ENCODE measurements around the gene ANKRD28.
A peak's percentile ranks its signal among the peaks of the same experiment; 100 is the strongest.
"Not testable (repeated sequence)": the region's sequence is repeated elsewhere in the genome, so short reads cannot be mapped to it uniquely, and the experiment has no call there.

ANKRD28 gene

GRCh38 chr3:15633159-15633558 lies 164.6 kb downstream of the ANKRD28 start:
- DNase-seq: no peak

DNA sequence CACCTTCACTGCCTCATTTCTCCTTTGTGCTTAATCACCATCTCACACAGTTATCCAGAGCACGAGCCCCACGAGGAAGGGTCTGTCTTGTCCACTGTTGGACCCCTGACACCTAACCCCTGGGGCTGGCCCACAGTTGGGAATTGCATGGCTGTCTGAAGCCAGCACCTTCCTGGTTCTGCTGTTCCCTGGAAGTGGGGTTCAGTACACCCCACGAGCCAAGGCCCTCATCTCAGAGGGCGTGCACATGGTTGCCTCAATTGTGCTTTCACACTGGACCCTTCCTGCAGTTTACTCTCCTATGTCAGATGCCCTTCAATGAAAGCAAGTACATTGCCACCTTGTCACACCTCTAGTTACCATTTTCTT lies 165.6 kb downstream of the ANKRD28 start:
- no peak for DNase-seq

DNA sequence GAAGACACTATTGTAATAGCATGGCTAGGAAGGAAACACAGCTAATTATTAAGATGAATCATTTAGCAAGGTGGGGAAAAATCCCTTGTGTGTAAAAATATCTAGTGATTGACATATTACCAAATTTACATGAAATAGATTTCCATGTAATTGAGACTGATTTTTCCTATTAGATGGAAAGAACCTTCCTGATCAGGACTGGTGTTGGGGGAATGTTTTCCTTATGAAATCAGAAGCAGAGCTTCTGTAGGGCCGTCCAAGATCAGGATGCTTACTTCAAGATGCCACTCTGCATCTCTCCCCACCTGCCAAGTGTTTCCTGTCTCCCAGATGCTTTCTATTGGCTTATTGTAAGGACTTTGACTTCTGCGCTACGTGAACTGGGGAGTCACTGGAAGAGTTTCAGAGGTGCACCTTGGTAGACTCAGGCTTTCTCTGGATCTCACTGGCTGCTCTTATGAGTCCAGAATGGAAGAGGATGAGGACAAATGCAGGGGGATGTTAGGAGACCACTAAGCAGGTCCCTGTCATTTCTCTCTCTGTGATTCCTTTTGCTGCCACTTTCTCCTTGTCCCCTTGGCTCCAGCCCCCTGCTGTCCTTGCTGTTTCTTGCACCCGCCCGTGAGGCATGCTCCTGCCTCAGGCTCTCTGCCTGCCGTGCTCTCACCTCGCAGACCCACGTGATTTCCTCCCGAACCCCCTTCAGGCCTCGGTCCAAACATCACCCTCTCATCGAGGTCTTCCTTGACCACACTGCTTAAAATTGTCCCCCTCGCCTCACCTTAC lies 166.2 kb downstream of the ANKRD28 start:
- no peak for DNase-seq

- no peak for DNase-seq
Observed at GRCh38 chr3:15630646-15631350, 167.0 kb downstream of the ANKRD28 start.

DNA sequence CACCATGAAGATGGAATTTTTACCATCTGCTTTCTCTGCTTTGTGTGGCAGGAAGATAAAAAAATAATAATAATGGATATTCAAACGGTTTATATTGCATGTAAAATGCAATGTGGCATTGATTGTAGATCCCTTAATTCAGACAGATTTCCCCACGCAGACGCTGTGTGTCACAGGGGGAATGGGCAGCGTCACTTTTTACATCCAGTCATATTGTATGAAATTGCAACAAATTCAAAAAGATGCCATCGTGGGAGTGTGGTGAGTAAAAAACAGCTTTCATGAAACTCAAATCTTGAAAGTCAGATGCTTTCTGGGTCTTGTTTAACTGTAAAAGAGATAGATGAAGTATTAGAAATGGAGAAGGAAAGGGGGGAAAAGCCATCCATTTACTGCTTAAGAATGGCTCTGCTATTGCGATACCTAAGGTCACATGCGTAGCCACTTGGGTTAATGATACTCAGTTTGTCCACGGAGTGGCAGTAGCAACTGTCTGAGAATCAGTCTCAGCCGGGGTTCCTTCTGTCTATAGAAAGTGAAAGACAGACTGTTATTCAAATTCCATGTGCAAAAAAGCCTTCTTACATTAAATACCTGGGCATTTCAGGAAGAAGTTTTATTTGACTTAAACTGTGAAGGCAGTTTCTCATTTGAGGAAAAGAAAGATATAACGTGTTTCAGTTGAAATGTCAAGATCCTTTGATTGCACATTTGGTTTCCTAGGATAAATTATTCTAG lies 167.8 kb downstream of the ANKRD28 start:
- DNase-seq: peak; percentile 9 to 27

DNA sequence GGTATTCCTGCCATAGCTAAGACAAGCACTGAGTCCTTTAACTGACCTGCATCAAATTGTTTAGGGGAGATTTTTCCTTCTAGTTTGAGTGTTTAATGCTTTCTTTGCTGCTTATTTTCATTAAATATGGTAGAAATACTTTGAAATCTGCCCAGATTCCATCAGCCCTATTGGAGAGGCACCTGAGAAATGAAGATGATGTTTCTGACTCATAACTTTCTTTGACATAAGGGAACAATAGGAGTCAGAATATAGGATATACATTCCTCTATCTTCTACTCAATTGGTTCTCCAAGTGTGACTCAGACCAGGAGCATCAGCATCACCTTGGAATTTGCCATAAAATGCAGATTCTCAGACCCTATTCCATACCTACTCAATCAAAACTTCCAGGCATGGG lies 168.8 kb downstream of the ANKRD28 start:
- no peak for DNase-seq

DNA sequence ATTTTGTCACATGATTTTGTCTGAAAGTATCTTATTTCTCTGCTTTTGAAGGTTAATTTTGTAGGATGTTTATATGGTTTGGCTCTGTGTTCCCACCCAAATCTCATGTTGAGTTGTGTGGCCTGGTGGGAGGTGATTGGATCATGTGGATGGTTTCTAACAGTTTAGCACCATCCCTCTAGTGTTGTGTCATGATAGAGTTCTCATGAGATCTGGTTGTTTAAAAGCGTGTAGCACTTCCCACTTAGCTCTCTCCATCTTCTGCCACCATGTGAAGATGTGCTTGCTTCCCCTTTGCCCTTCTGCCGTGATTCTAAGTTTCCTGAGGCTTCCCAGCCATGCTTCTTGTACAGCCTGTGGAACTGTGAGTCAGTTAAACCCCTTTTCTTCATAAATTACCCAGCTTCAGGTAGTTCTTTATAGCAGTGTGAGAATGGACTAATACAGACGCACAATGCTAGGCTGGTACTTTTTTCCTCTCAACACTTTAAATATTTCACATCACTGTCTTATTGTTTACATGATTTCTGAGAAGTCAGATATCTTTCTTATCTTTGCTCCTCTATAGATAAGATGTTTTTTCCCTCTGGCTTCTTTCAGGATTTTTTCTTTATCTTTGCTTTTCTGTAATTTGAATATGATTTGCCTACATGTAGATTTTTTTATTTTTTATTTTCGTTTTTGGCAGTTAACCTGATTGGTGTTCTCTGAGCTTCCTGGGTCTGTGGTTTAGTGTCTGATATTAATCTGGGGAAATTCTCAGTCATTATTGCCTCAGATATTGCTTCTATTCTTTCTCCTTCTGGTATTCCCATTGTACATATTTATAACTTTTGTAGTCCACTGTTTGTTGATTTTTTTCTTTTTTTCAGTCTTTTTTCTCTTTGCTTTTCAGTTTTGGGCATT lies 174.0 kb downstream of the ANKRD28 start:
- DNase-seq: no peak

DNA sequence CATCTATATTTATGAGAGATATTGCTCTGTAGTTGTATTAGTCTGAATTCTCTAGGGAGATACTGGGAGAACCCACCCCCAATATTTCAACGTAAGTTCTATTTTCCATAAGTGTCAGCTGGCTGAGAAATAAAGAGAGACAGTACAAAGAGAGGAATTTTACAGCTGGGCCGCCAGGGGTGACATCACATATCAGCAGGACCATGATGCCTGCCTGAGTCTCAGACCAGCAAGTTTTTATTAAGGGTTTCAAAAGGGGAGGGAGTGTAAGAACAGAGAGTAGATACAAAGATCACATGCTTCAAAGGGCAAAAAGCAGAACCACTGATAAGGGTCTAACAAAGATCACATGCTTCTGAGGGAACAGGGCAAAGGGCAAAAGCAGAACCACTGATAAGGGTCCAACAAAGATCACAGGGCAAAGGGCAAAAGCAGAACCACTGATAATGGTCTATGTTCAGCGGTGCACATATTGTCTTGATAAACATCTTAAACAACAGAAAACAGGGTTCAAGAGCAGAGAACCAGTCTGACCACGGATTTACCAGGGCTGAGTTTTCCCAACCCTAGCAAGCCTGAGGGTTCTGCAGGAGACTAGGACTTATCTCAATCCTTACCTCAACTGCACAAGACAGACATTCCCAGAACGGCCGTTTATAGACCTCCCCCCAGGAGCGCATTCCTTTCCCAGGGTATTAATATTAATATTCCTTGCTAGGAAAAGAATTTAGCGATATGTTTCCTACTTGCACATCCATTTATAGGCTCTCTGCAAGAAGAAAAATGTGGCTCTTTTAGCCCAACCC lies 177.9 kb downstream of the ANKRD28 start:
- DNase-seq: not testable (repeated sequence)
